SKM-1 (cell line): Measurements from ENCODE around the gene DTD1.

Experiments
- DNase-seq: peaks from one replicate; lab custom pipeline; 2025; ENCODE audit not compliant: unreplicated experiment; lab: John Stamatoyannopoulos, UW

DTD1 gene

GRCh38 chr20:18662279-18663040, 74.6 kb downstream of the DTD1 start:
- DNase-seq = no peak

GRCh38 chr20:18663932-18664331, 76.1 kb downstream of the DTD1 start:
- no peak for DNase-seq

- DNase-seq = no peak
Measured at GRCh38 chr20:18665135-18665534, 77.3 kb downstream of the DTD1 start.

- DNase-seq = no peak
Measured at GRCh38 chr20:18666803-18667415, 79.1 kb downstream of the DTD1 start.

DNA sequence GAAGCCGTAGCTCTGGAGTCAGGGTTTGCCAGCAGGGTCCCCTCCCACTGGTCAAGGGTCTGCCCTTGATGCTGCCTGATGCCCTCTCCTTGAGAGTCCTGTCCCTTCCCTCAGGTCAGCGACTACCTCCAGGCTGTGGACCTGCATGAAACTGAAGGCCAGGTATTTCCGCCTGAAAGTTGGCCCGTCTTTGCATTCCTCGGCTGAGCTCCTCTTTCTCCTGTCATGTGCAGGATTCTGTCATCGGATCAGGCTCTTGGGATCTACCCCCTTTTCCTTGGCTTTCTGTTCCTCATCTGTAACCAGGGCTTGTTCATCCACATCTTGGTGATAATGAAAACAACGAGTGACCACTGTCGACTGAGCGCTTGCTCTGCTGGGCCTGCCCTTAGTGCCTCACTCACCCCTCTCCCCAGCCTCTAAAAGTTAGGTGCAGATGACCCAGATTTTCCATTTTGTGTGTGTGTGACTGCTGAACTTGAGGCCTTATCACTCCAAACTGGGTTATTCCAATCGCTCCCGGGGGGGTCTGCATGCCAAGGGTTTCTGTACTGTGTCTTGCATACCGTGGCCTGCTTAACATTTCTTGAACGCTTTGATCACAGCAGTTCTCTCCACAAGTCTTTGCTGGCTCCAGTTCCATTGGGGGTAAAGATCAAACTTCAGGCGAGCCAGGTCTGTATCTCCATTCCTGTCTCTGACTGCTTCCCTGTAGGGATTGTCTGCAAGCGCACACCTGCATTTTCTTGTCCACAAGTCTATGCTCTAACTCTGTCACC, 81.6 kb downstream of the DTD1 start:
- DNase-seq = no peak

- no peak for DNase-seq
Measured at GRCh38 chr20:18671203-18671710, 83.4 kb downstream of the DTD1 start.

DNA sequence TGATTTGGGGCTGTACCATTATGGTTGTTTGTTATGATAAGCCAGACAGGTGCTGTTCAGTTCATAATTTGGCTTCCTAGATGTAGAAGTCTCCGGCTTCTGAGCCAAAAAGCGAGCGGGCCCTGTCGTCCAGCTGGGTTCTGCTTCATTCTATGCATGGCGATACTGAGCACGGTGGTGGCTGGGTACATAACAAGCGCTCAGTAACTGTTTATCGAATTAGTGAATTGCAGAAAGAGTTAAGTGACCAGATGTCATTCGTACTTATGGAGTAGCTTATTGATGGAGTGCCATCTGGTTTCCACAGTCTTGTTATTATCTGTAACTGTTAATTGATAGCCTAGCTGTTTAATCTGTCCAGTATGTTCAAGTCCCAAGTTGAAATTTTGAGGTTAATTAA, 85.0 kb downstream of the DTD1 start:
- DNase-seq = no peak

DNA sequence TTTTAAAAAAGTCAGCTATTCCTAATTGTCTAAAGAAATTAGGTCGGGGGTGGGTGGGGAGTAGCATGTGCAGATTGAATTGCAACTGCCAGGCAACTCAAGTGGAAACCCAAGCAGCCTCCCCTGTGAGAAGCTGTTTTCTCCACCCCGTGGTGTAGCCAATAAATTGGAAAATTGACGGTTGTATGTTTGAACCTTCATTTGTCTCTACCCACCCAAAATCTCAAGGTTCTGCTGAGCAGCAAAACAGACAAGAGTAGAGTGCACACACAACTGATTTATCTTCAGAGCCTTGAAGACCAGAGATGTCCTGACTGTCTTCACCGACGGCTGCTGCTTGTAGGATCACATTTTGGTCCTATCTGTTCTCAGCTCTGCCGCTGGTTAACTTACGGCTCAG, 88.5 kb downstream of the DTD1 start:
- no peak for DNase-seq

GRCh38 chr20:18677126-18677525, 89.3 kb downstream of the DTD1 start:
- DNase-seq = no peak

GRCh38 chr20:18678549-18679419, 90.9 kb downstream of the DTD1 start:
- DNase-seq = no peak

GRCh38 chr20:18683839-18684238, 96.0 kb downstream of the DTD1 start:
- no peak for DNase-seq

DNA sequence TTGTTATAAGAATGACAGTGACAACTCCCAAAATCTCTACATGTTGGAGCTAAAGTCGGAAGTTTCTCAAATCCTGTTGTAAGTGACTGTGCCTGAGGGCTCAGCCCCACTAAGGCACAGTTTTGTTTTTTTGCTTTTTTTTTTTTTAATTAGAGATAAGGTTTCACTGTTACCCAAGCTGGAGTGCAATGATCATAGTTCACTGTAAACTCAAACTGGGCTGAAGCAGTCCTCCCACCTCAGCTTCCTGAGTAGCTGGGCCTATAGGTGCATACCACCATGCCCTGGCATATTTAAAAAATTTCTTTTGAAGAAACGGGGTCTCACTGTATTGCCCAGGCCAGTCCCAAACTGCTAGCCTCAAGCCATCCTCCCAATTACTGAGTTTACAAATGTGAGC, 96.9 kb downstream of the DTD1 start:
- no peak for DNase-seq

GRCh38 chr20:18685406-18685805, 97.6 kb downstream of the DTD1 start:
- no peak for DNase-seq

- no peak for DNase-seq
Measured at GRCh38 chr20:18686696-18687095, 98.8 kb downstream of the DTD1 start.

GRCh38 chr20:18688676-18689075, 100.8 kb downstream of the DTD1 start:
- DNase-seq = no peak

DNA sequence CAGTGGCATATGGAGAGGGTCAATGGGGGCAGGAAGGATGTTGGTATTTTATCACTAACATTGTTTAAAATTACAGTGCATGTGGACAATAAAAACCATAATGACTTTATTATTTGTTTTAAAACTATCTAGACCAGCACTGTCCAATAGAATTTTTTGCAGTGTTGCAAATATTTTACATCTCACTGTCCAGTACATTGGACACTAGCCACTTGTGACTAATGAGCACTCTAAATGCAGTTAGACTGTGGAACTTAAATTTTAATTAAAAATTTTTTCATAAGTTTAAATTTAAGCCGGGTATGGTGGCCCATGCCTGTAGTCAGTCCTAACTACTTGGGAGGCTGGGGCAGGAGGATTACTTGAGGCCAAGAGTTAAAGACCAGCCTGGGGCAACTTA, 101.7 kb downstream of the DTD1 start:
- DNase-seq = no peak

DNA sequence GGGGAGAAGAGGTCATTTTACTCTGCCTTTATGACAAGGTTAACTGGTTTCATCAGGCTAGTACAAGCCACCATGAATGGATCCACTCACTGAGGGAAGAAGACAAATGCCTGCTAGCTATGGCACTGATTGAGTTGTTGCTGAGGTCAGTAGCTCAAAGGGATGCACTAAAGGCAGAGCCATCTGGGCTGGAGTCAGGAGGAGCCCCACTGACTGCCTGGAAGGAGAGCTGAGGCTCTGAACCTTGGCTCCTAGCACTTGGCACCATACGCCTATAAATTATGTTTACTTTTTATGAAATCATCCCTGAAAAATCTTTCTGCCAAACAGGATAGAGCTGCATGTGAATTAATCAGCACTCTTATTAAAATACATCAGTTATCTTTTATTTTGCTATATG, 104.6 kb downstream of the DTD1 start:
- DNase-seq = no peak

DNA sequence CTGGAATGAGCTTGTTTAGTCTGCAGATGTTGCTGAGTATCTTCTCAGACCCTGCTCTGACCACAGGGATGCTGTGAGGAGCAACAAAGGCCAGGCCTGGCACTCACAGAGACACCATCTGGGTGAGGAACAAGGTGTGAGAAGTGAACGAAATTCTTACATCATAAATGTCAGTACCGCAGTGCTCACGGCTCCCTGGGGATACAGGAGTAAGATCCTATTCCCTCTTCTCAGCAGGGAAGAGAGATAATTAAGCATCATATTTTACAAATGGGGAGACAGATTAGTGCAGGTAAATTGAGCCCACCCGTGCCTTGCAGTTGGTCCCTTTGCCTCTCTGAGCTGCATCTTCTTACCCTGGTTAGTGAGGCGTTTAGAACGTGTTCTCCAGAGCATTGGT, 106.2 kb downstream of the DTD1 start:
- no peak for DNase-seq

DNA sequence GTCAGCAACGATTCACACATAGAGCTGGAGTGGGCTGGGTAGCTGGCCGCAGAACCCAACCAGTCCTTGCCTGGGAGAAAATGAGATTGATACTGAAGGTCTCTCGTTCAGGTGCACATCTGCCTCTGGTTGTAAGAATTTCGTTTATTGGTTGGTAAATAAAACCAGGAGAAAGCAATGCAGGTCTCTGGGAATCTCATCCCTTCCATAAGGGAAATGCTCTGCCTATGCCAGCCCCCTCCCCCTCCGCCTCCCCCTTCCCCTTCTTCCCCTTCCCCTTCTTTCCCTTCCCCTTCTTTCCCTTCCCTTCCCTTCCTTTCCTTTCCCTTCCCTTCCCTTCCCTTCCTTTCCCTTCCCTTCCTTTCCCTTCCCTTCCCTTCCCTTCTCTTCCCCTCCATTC, 107.3 kb downstream of the DTD1 start:
- no peak for DNase-seq

DNA sequence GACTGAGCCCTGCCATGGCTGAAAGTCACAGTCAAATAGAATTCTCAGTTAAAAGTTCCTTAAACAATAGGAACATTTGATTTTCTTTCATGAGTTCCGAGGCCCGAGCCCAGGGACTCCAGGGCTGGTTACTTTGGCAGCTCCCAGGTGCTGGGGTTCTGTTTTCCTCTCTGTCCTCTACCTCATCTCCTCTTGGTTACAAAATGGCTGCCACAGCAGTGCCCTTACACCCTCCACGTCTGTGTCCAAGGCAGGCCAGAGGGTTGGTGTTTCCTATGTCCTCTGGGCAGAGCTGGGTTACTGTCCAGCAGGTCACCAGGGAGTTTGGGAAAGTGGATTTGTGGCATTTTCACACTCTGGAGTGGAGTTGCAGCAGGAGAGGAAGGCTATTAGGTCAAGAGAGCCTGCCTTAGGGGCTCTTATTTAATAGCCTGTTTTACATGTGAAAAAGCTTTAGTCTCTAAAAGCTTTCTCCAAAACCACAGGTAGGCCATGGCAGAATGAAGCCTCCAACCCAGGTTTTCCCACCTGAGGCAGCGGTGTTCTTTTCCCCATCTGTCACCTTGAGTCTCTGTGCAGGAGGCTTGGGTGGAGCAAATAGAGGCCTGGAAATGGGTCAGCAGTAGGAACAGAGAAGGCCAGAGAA, 111.0 kb downstream of the DTD1 start:
- DNase-seq = no peak
